OCI-LY7 (cell line): ENCODE data around the gene IRF8.

ENCODE experiments used
- EZH2phosphoT487 ChIP-seq: fragments of 200-600 bp; sonication (generic); IDR thresholded peaks from 2 replicates; pipeline ENCODE4 v1.6.1; 2018; ENCODE audit warnings: low read depth, borderline replicate concordance, mild to moderate bottlenecking, mixed run types, antibody characterized with exemption, low read length, moderate library complexity, mixed read lengths
- TF ChIP-seq, protein P1 (sequence below): fragments of 200-600 bp; sonication (generic); conservative IDR thresholded peaks from 2 replicates; pipeline ENCODE4 v1.5.1; 2014; ENCODE audit warnings: mild to moderate bottlenecking, antibody characterized with exemption, low read length, moderate library complexity, mixed read lengths

DNA sequence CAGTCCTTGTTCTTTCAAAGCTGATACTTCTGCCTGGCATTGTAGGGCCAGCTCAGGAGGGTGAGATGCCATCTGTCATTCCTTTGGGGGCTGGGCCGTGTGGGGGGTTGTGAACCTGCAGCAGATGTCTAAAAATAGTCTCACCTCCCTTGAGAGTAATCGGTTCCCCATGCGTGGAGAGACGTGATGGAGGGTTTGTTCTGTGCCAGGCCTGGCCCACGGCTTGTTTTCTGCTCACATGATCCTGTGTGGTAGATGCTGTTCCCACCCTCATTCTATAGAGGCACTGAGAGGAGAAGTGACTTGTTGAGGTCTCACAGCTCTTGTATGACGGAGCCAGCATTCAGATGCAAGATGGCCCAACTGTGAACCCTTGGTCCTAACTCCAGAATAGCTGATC is 4.6 kb downstream of the IRF8 start:
- TF ChIP-seq, protein P1, sequence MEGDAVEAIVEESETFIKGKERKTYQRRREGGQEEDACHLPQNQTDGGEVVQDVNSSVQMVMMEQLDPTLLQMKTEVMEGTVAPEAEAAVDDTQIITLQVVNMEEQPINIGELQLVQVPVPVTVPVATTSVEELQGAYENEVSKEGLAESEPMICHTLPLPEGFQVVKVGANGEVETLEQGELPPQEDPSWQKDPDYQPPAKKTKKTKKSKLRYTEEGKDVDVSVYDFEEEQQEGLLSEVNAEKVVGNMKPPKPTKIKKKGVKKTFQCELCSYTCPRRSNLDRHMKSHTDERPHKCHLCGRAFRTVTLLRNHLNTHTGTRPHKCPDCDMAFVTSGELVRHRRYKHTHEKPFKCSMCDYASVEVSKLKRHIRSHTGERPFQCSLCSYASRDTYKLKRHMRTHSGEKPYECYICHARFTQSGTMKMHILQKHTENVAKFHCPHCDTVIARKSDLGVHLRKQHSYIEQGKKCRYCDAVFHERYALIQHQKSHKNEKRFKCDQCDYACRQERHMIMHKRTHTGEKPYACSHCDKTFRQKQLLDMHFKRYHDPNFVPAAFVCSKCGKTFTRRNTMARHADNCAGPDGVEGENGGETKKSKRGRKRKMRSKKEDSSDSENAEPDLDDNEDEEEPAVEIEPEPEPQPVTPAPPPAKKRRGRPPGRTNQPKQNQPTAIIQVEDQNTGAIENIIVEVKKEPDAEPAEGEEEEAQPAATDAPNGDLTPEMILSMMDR, result no peak
- no peak for TF ChIP-seq EZH2phosphoT487
